NCI-H748 treated with DMSO at 0.1 percent for 48 hours (cell line): Measurements from ENCODE around the gene WDFY3.

Experiments
- DNase-seq: peaks from one replicate; lab custom pipeline; 2025; lab: John Stamatoyannopoulos, UW

The WDFY3 gene

DNA sequence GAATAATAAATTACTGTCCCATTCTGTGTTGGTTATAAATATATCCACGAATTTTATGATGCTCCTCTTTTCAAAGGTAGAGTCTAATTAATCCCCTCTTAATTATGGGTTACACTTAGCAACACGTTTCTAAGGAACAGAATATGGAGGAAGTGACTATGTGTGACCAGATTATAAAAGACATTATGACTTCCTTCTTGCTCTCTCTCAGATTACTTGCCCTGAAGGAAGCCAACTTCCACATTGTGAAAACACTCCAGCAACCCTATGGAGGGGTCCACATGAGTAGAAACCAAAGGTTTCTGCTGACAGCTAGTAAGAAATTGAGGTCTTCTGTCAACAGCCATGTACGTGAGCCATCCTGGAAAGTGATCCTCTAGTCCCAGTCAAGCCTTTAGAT, 59.3 kb downstream of the WDFY3 start:
- DNase-seq = no peak

- no peak for DNase-seq
These were observed 60.8 kb downstream of the WDFY3 start for GRCh38 chr4:84905646-84906045.

GRCh38 chr4:84901740-84902281, 64.7 kb downstream of the WDFY3 start:
- no peak for DNase-seq

- DNase-seq = no peak
These were observed 65.3 kb downstream of the WDFY3 start for GRCh38 chr4:84901173-84901572.

DNA sequence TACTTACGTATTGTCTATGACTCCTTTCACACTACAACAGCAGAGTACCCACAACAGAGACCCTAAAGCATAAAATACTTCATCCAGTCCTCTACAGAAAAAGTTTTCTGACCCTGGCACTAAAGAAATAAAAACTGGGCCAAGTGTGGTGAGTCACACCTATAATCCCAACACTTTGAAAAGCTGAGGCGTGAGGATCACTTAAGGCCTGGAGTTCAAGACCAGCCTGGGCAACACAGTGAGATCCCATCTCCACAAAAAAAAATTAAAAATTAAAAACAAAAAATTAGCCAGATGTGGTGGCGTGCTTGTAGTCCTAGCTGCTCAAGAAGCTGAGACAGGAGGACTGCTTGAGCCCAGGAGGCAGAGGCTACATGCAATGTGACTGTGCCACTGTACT, 66.9 kb downstream of the WDFY3 start:
- no peak for DNase-seq

GRCh38 chr4:84897516-84897915, 69.0 kb downstream of the WDFY3 start:
- DNase-seq = no peak

GRCh38 chr4:84895283-84895682, 71.2 kb downstream of the WDFY3 start:
- no peak for DNase-seq

GRCh38 chr4:84894621-84895020, 71.9 kb downstream of the WDFY3 start:
- DNase-seq = no peak

DNA sequence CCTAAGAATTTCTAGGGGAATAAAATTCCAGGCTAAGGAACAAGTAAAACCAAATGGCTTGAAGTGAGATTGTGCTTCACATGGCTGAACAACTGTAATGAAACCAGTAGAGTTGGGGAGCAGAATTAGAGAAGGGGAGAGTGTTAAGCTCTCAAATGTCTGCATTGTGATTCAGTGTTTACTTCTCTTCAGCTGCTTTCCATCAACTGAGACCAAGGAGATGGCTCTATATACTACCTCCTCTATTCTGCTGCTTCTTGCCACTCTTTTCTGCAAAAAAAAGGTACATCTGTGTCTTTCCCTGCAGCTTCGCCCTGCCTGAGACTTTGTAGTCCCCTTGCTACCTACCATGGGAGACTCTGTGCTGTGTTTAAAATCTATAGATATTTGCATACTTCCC, 73.5 kb downstream of the WDFY3 start:
- no peak for DNase-seq

DNA sequence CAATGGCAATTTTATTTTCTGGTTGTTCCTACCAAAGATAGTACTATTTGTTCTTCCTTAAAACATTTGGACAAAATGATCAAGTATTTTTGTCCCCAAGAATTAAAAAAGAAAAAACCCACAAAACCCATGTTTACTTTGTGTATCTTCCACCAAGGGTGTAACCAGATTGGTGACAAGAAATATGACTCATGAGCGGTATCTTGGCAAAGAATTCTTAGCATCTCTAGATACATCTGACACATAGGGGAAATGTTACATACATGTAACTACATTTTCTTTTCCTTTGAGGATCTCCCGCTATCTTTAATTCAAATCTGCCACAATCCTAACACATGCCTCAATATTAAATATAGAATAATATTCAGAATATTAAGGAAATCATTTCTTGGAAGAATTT, 78.7 kb downstream of the WDFY3 start:
- DNase-seq = no peak

GRCh38 chr4:84879651-84880200, 86.8 kb downstream of the WDFY3 start:
- DNase-seq = no peak

DNA sequence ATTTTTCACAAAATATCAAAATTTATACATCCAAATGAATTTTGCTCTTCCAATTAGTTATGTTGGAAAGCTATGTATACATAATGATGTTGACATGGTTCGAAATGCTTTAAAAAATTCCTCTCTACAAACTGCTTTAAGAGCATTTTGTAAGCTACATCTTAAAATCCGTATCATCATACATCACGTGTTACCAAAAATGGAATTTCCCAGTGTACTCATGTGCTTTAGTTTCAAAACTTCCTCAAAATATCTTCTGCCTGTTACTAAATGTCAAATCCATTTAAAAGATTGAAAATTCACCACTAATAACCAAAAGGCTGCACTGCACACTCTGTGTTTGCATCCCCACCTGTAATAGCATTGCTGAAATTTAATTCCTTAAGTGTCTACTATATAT, 87.9 kb downstream of the WDFY3 start:
- no peak for DNase-seq

DNA sequence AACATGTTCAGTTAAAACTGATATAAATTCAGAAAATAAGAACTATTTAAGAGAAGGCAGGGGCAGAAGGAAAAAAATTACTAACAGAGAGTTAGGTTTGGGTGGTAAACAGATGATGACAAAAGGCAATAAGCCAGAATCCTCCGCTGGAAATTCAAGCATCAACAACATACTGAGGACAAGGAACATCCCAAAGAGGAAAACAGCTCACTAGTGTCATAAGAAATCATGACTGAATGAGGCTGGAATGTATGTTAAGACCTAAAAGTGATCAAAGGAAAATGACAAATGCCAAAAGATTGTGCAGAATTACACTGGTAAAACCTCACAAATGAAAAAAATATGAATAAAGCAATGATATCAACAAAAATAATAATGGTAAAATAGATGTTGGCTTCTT, 88.4 kb downstream of the WDFY3 start:
- no peak for DNase-seq

DNA sequence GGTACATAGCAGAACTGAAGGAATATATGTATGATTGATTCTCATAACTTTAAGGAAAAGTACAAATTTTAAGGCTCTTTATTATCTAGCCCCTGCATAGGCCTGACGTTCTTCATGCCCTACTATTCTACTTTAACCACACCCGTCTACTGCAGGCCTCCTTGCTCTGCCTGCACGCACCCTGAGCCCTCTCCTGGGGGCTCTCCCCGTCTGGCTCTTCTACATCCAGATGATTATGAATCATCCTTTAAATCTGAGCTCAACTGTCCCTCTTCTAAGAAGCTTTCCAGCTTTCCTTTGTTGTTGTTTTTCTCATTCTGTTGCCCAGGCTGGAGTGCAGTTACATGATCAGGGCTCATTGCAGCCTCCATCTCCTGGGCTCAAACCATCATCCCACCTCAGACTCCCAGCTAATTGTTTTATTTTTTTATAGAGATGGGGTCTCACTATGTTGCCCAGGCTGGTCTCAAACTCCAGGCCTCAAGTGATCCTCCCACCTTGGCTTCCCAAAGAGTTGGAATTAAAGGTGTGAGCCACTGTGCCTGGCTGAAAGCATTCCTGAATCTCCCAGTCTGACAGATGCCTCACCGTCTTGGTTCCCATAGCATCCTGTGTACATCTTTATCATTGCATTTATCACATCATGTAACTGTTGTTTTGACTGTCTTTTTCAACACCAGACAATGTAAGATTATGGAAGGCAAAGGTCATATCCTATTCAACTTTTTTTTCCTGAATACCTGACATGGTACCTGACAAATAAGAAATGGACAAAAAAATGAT, 89.2 kb downstream of the WDFY3 start:
- DNase-seq = no peak

DNA sequence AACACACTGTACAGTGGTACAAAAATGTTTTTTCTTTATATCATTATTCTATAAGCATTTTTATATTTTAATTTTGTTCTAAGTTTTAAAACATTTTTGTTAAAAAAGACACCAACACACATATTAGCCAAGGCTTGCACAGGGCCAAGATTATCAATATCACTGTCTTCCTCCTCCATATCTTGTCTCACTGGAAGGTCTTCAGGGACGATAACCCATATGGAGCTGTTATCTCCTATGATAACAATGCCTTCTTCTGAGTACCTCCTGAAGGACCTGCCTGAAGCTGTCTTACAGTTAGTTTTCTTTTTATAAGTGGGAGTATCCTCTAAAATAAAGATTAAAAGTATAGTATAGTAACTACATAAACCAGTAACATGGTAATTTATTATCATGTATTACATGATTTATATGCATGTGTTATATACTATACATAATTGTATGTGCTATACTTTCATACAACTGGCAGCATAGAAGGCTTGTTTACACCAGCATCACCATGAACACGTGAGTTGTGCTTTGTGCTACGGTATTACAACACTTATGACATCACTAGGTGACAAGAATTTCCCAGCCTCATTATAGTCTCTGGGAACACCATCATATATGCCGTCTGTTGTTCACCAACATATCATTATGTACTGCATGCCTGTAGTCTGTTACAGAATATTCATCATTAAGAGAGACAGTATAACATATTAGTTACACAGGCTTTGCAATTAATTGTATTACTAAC, 90.7 kb downstream of the WDFY3 start:
- no peak for DNase-seq

GRCh38 chr4:84874619-84875018, 91.9 kb downstream of the WDFY3 start:
- no peak for DNase-seq

DNA sequence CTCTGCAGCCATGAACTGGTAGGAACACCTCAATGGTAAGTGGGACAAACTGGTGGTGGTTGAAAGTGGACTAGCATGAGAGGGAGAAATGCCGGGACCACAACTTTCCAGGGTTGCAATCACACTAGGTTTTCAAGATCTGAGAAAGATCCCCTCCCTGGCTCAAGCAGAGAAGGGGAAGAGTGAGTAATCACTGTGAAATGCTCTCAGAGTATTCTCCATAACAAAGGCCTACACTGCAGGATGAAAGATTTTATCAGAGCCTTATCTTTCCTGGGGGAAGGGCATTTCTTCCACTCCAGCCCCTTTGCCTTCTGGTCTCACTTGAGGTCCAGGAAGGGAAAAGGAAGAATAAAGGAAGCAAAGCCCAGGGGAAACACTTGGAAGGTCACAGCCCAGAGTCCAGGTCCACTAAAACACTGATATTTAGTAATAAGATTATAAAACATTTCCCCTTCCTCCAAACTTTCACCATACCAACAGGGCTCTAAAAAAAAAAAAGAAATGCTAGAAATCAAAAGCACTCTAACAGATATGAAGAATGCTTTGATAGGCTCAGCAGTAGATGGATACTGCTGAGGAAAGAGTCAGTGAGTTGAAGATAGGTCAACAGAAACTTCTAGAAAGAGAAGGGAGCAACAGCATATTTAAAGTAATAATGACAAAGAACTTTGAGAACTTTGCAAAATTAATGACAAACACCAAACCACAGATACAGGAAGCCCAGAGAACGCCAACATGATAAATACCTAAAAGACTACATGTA, 95.9 kb downstream of the WDFY3 start:
- DNase-seq = no peak

GRCh38 chr4:84866295-84866694, 100.2 kb downstream of the WDFY3 start:
- no peak for DNase-seq

DNA sequence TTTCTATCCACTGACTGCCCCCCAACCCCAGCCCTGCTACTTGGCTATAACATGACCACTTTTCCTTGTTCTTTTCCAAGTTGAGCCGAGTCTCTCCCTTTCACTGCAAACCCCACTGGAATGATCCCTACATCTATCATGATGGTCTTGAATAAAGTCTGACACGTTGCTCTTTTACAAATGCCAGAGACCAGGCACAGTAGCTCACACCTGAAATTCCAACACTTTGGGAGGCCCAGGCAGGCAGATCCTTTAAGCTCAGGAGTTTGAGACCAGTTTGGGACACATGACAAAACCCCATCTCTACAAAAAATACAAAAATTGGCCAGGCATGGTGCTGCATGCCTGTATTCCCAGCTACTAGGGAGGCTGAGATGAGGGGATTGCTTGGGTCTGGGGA, 100.9 kb downstream of the WDFY3 start:
- DNase-seq = no peak

DNA sequence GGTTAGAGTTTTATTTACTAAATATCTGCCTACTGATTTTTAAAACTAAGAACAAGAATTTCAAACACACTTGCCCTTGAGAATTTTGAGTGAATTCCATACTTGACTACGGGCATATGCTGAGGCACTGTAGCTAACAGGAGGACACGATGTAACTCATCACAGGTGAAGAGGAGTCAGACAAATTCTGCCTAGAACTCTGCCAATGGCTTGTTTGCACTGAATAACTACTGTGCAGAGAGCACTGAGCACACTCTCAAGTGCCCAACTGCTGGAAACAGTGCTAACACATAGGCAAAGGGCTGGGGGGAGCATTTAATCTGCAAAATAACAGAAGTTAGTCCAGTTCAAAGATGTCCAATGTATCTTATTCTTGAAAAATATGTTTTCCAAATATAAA, 104.4 kb downstream of the WDFY3 start:
- no peak for DNase-seq

DNA sequence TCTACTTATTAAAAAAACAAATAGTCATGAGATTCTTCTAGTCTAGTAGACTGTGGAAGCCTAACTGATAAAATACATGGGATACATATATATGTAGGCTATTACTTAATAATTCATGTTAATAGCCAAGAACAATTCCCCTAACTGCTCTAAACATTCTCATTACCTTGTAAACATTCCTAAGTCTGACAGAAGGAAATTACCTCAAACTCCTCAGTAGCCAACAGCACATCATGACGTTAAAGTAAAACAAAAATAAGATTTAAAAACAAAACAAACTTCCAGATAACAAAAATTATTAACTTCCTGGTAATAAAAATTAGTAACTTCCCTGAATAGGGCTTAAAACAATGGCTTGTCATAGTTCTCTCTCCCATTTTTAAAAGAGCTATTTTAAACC, 109.2 kb downstream of the WDFY3 start:
- DNase-seq = no peak

- DNase-seq = no peak
These were observed 109.9 kb downstream of the WDFY3 start for GRCh38 chr4:84856468-84857049.
